Measurements from ENCODE around the gene ST8SIA5. TPM values are rescaled to one million over a fixed set of nuclear protein-coding genes. Genes with fewer than 3 reads are reported as not detected.

Gene ST8SIA5
- polyA plus RNA-seq, 6 donors from 2014 or later: not detected

DNA sequence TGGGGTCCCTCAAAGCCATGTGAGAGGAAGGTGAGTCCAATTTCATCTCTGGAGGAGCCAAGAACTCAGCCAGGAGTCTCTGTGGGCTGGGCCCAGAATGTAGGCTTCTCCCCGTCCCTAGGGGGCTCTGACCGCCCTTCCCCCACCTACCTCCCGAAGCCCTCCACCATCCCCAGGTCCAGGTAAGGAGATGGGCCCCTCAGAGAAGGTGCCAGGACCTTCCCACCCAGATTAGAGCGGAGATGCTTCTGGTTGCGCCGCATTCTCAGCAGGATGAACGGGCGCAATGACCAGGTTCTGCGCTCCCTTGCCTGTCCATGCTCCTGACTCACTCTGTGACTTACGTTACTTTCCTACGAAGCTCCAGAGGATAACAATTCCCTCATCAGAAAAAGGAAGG lies 23.0 kb downstream of the ST8SIA5 start:
- Mint-ChIP-seq H3K4me3 (no peak overlapping the region), H3K27ac (no peak overlapping the region), H3K9me3 (peaks cover 11 to 35% (median 24%) of the 10 kb centered on the region in 7 donors), H3K36me3 (peaks cover 0 to 19% of the 10 kb centered on the region in 2 donors), H3K4me1 (no peaks in the 10 kb centered on the region), H3K27me3 (peaks cover 14 to 23% (median 19%) of the 10 kb centered on the region in 3 donors)
- no peak for ATAC-seq (ENCODE audit: low read depth in 2 of 2)
- DNase-seq: no peak

GRCh38 chr18:46732801-46733200 lies 24.1 kb downstream of the ST8SIA5 start:
- Mint-ChIP-seq H3K4me1 (no peaks in the 10 kb centered on the region), H3K27ac (no peak overlapping the region), H3K9me3 (peaks cover 10 to 35% (median 24%) of the 10 kb centered on the region in 7 donors), H3K27me3 (peaks cover 13 to 17% (median 15%) of the 10 kb centered on the region in 3 donors), H3K4me3 (no peak overlapping the region), H3K36me3 (peaks cover 0 to 15% of the 10 kb centered on the region in 2 donors)
- DNase-seq (no peak), ATAC-seq (ENCODE audit: low read depth in 2 of 2) (no peak)

- no peak for DNase-seq
- H3K4me1 Mint-ChIP-seq: no peaks in the 10 kb centered on the region
- no peak overlapping the region for H3K27ac Mint-ChIP-seq
- H3K4me3 Mint-ChIP-seq: no peak overlapping the region
- peaks cover 11 to 14% (median 13%) of the 10 kb centered on the region in 3 donors for H3K27me3 Mint-ChIP-seq
- peaks cover 0 to 15% of the 10 kb centered on the region in 2 donors for H3K36me3 Mint-ChIP-seq
- no peak for ATAC-seq (ENCODE audit: low read depth in 2 of 2)
- H3K9me3 Mint-ChIP-seq: peaks cover 10 to 37% (median 24%) of the 10 kb centered on the region in 7 donors
These were observed 24.7 kb downstream of the ST8SIA5 start for GRCh38 chr18:46732201-46732600.

DNA sequence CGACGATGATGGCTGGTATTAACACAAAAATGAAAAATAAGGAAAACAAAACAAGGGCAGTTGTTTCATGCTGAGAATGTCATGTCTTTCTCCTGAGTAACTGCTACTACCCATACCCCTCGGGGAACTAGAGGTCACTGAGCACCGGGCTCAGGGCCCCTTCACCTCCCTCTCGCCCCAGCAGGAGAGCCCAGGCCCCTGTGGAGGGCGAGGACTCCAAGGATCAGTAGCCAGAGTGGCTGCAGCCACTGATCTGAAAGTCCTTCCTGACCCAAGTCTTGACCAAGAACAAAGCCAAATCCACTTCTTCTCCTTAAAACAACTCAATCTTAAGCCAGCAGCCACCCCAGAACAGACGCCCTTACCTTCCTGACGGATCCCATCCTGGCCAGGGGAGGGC lies 25.5 kb downstream of the ST8SIA5 start:
- peaks cover 10 to 39% (median 24%) of the 10 kb centered on the region in 7 donors for H3K9me3 Mint-ChIP-seq
- DNase-seq (no peak), ATAC-seq (ENCODE audit: low read depth in 2 of 2) (no peak)
- H3K27ac Mint-ChIP-seq: no peak overlapping the region
- peaks cover 0 to 15% of the 10 kb centered on the region in 2 donors for H3K36me3 Mint-ChIP-seq
- peaks cover 4 to 8% (median 5%) of the 10 kb centered on the region in 3 donors for H3K27me3 Mint-ChIP-seq
- no peaks in the 10 kb centered on the region for H3K4me1 Mint-ChIP-seq
- no peak overlapping the region for H3K4me3 Mint-ChIP-seq

DNA sequence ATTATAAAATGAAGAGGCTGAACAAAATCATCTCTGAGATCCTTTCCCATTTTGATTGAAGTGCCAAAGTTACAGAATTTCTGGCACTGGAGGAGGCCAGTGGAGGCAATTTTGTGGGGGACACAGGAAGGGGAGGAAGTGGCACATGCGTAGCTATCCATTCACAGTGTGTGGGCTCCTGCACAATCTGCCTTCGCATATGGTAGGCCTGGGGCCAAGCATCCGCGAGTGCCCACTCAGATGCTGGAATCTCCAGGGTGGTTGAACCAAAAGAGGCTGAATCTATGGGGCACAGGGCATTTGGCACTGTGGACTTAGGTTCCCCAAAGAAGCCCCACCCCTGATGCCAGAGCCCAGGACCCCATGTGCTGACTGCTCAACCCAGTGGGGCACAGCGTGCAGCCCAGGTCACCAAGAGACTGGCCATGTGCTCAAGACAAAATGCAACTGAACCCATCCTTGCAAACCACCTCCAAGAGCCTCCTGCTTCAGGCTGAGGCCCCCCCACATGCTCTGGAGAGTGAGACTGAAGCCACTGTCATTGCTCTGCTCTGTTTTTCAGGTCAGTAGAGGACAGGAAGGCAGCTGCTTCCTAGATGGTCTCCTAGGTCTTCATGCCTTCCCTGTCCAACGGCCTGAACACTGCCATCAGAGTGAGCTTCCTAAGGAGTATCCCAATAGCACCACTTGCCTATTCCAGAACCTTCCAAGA lies 28.5 kb downstream of the ST8SIA5 start:
- Mint-ChIP-seq H3K4me1 (no peaks in the 10 kb centered on the region), H3K27me3 (no peaks in the 10 kb centered on the region), H3K36me3 (peaks cover 0 to 15% of the 10 kb centered on the region in 2 donors), H3K27ac (no peak overlapping the region), H3K4me3 (no peak overlapping the region), H3K9me3 (peaks cover 10 to 39% (median 24%) of the 10 kb centered on the region in 7 donors)
- ATAC-seq (ENCODE audit: low read depth in 2 of 2) (no peak), DNase-seq (no peak)

DNA sequence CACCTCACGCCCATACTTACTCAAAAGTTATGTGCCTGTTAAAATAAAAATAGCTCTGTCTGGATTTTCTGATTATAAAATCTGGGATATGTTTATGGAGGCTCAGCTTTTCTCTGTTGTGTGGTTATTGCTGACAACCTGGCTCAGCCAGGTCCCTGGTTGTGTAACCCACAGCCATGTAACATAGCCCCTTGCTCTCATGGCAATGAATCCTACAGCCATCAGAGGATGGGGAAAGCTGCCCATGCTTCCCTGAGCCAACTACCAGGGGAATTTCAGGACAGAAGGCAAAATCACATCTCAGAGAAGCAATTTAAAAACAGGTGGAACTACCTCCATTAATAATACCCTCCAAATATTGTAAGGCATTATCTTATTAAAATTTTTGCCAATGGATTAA lies 29.7 kb downstream of the ST8SIA5 start:
- H3K9me3 Mint-ChIP-seq: peaks cover 10 to 39% (median 21%) of the 10 kb centered on the region in 7 donors
- no peak overlapping the region for H3K27ac Mint-ChIP-seq
- no peaks in the 10 kb centered on the region for H3K4me1 Mint-ChIP-seq
- ATAC-seq (ENCODE audit: low read depth in 2 of 2) (no peak), DNase-seq (no peak)
- H3K4me3 Mint-ChIP-seq: peak overlapping the region in 1 of 8 donors; percentile 70
- H3K27me3 Mint-ChIP-seq: no peaks in the 10 kb centered on the region
- H3K36me3 Mint-ChIP-seq: peaks cover 0 to 15% of the 10 kb centered on the region in 2 donors

DNA sequence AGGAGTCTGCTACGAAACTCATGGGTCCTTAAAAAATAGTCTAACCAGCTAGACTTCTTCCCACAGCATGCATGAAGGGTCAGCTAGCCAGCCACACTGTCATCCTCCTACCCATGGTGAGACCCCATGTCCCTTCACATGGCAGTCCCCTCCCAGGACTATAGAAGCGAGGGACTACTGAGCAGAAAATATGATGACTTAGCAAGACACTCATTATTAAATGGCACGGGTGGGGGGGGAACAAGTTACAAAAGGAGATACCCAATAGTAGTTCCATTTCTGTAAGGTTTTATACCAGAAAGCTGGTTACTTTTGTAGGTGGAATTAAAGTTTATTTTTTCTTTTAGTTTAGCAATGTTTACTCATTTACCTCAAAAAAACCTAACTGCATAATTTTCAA lies 31.5 kb downstream of the ST8SIA5 start:
- peaks cover 0 to 5% (median 0%) of the 10 kb centered on the region in 3 donors for H3K27me3 Mint-ChIP-seq
- H3K4me3 Mint-ChIP-seq: no peak overlapping the region
- no peak overlapping the region for H3K27ac Mint-ChIP-seq
- H3K9me3 Mint-ChIP-seq: peaks cover 8 to 21% (median 10%) of the 10 kb centered on the region in 7 donors
- DNase-seq: no peak
- H3K36me3 Mint-ChIP-seq: peaks cover 0 to 9% of the 10 kb centered on the region in 2 donors
- ATAC-seq (ENCODE audit: low read depth in 2 of 2): no peak
- no peaks in the 10 kb centered on the region for H3K4me1 Mint-ChIP-seq

- DNase-seq (no peak), ATAC-seq (ENCODE audit: low read depth in 2 of 2) (no peak)
- H3K27ac Mint-ChIP-seq: no peak overlapping the region
- no peaks in the 10 kb centered on the region for H3K4me1 Mint-ChIP-seq
- peaks cover 0 to 7% (median 3%) of the 10 kb centered on the region in 7 donors for H3K9me3 Mint-ChIP-seq
- no peak overlapping the region for H3K4me3 Mint-ChIP-seq
- H3K27me3 Mint-ChIP-seq: peaks cover 5 to 12% (median 9%) of the 10 kb centered on the region in 3 donors
- no peaks in the 10 kb centered on the region for H3K36me3 Mint-ChIP-seq
These were observed 32.9 kb downstream of the ST8SIA5 start for GRCh38 chr18:46723856-46724415.

- H3K9me3 Mint-ChIP-seq: peaks cover 0 to 2% (median 0%) of the 10 kb centered on the region in 7 donors
These were observed 34.8 kb downstream of the ST8SIA5 start for GRCh38 chr18:46722051-46722450.

GRCh38 chr18:46721331-46721730 lies 35.5 kb downstream of the ST8SIA5 start:
- peaks cover 9 to 16% (median 12%) of the 10 kb centered on the region in 3 donors for H3K27me3 Mint-ChIP-seq
- peaks cover 0 to 2% (median 0%) of the 10 kb centered on the region in 7 donors for H3K9me3 Mint-ChIP-seq
- no peak overlapping the region for H3K27ac Mint-ChIP-seq
- no peaks in the 10 kb centered on the region for H3K4me1 Mint-ChIP-seq
- no peak for ATAC-seq (ENCODE audit: low read depth in 2 of 2)
- no peak overlapping the region for H3K4me3 Mint-ChIP-seq
- DNase-seq: no peak
- no peaks in the 10 kb centered on the region for H3K36me3 Mint-ChIP-seq

More at GRCh38 chr18:46722051-46722450, 34.8 kb downstream of the ST8SIA5 start:
- H3K27ac Mint-ChIP-seq: no peak overlapping the region
- ATAC-seq (ENCODE audit: low read depth in 2 of 2): no peak
- no peaks in the 10 kb centered on the region for H3K4me1 Mint-ChIP-seq
- DNase-seq: no peak
- H3K27me3 Mint-ChIP-seq: peaks cover 9 to 16% (median 12%) of the 10 kb centered on the region in 3 donors
- no peak overlapping the region for H3K4me3 Mint-ChIP-seq
- no peaks in the 10 kb centered on the region for H3K36me3 Mint-ChIP-seq

DNA sequence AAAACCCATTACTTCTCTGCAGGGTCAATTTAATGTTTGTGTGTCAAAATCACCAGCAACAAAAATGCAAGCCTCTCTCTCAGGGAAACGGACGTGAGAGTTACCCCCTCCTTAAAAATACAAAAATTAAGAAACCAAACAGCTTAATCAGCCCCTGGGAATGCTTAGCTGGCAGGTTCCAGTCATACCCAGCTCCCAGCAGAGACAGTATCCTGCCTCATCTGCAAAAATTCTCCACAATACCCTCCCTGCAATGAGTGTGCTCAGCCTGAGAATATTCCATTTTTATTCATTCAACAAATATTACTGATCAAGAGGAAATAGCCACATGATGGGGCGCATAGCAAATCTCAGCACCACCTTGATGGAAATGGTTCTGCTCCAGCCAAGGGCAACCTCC lies 36.3 kb downstream of the ST8SIA5 start:
- Mint-ChIP-seq H3K27ac (no peak overlapping the region), H3K4me3 (no peak overlapping the region), H3K36me3 (no peaks in the 10 kb centered on the region), H3K4me1 (no peaks in the 10 kb centered on the region), H3K27me3 (peaks cover 9 to 16% (median 12%) of the 10 kb centered on the region in 3 donors), H3K9me3 (peaks cover 0 to 2% (median 0%) of the 10 kb centered on the region in 7 donors)
- DNase-seq (no peak), ATAC-seq (ENCODE audit: low read depth in 2 of 2) (no peak)

DNA sequence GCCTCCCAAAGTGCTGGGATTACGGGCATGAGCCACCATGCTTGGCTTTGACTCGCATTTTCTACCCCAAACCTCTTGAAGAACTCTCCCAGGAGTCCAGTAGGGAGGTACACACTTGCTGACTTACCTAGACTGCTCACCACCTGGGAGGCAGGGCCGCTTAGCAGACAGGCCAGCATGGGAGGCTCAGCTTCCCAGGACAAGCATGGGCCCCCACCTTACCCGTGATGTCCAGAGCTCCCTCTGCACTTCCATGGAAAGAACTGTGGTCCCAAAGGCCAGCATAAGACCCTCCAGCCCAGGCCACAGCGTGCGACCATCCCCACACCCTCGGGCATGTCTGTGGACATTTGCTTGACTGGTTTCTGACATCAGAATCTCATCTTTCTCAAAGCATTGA lies 36.8 kb downstream of the ST8SIA5 start:
- no peak overlapping the region for H3K27ac Mint-ChIP-seq
- H3K9me3 Mint-ChIP-seq: peaks cover 0 to 2% (median 0%) of the 10 kb centered on the region in 7 donors
- H3K4me1 Mint-ChIP-seq: no peaks in the 10 kb centered on the region
- DNase-seq (no peak), ATAC-seq (ENCODE audit: low read depth in 2 of 2) (no peak)
- H3K27me3 Mint-ChIP-seq: peaks cover 9 to 16% (median 12%) of the 10 kb centered on the region in 3 donors
- H3K4me3 Mint-ChIP-seq: no peak overlapping the region
- H3K36me3 Mint-ChIP-seq: no peaks in the 10 kb centered on the region

DNA sequence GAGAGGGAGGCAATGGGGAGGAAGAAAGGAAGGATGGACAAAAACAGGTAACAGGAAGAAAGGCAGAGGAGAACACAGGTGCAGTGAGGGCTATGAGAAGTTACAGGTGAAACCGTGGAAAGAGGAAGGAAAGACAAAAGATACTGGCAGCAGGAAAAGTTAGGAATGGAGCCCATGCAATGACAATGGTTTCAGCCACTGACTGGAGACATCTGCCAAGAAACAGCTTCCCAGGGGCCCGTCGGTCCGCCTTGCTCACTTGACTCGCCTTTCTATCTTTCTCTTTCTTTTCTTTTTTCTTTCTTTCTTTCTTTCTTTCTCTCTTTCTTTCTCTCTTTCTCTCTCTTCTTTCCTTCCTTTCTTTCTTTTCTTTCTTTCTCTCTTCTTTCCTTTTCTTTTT lies 37.5 kb downstream of the ST8SIA5 start:
- no peak overlapping the region for H3K27ac Mint-ChIP-seq
- H3K9me3 Mint-ChIP-seq: peaks cover 0 to 2% (median 0%) of the 10 kb centered on the region in 7 donors
- H3K4me1 Mint-ChIP-seq: no peaks in the 10 kb centered on the region
- no peaks in the 10 kb centered on the region for H3K36me3 Mint-ChIP-seq
- H3K27me3 Mint-ChIP-seq: peaks cover 9 to 16% (median 12%) of the 10 kb centered on the region in 3 donors
- ATAC-seq (ENCODE audit: low read depth in 2 of 2) (no peak), DNase-seq (no peak)
- no peak overlapping the region for H3K4me3 Mint-ChIP-seq
